ENCODE results near the gene RNFT2. TPM values are rescaled to one million over a fixed set of nuclear protein-coding genes. Genes with fewer than 3 reads are reported as not detected.

Gene RNFT2
- total and polyA plus RNA-seq, 3 donors from 2014 or later = 6.8 to 11.7 (median 9.0) TPM

DNA sequence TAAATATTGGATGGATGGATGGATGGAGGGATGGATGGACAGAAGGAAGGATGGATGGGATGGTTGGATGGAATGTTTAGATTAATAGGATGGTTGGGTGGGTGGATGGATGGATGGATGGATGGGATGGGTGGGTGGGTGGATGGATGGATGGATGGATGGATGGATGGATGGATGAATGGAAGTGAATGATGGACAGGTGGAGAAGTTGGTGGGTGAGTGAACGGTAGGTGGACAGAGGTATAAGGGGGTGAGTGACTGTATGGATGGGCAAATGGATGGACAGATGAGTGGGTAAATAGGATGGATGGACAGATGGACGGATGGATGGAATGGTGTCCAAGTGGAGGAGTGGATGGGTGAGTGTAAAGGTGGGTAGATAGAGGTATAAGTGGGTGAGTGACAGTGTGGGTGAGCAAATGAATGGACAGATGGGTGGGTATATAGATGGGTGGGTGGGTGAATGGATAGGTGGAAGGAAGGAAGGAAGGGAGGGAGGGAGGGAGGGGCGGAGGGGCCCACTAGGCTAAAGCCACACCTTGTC is 101.2 kb downstream of the RNFT2 start:
- intact Hi-C loops (cut with DNase I; ENCODE audit: low total_unique reads) = no loop called here
- H3K36me3 ChIP-seq (ENCODE audit: low read depth, missing control alignments) = no peaks in the 10 kb centered on the region
- 86 to 94% methylated on average over 3 of the region's 3 CpGs for WGBS, 2 donors

DNA sequence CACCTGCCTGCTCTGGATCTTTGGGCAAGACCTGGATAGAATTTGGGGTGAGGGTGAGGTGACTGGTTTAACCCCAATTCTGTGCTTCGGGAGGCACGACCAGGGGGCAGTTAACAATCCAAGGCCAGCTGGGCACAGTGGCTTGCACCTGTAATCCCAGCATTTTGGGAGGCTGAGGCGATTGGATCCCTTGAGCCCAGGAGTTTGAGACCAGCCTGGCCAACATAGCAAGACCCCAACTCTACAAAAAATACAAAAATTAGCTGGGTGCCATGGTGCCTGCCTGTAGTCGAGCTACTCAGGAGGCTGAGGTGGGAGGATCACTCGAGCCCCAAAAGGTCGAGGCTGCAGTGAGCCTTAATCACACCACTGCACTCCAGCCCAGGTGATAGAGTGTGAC is 105.0 kb downstream of the RNFT2 start:
- Histone ChIP-seq H3K9me3 (no peaks in the 10 kb centered on the region), H3K27ac (no peak overlapping the region), H3K4me1 (no peaks in the 10 kb centered on the region), H3K4me3 (no peak overlapping the region), H3K27me3 (no peaks in the 10 kb centered on the region), H3K36me3 (ENCODE audit: low read depth, missing control alignments) (no peaks in the 10 kb centered on the region)
- no peak for TF ChIP-seq POLR2A (IDR thresholded peaks at IDR 0.05)
- TF ChIP-seq, protein P1, sequence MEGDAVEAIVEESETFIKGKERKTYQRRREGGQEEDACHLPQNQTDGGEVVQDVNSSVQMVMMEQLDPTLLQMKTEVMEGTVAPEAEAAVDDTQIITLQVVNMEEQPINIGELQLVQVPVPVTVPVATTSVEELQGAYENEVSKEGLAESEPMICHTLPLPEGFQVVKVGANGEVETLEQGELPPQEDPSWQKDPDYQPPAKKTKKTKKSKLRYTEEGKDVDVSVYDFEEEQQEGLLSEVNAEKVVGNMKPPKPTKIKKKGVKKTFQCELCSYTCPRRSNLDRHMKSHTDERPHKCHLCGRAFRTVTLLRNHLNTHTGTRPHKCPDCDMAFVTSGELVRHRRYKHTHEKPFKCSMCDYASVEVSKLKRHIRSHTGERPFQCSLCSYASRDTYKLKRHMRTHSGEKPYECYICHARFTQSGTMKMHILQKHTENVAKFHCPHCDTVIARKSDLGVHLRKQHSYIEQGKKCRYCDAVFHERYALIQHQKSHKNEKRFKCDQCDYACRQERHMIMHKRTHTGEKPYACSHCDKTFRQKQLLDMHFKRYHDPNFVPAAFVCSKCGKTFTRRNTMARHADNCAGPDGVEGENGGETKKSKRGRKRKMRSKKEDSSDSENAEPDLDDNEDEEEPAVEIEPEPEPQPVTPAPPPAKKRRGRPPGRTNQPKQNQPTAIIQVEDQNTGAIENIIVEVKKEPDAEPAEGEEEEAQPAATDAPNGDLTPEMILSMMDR (IDR thresholded peaks at IDR 0.05) = no peak
- 92 to 96% methylated on average over 6 of the region's 6 CpGs for WGBS, 2 donors
- intact Hi-C loops (cut with DNase I; ENCODE audit: low total_unique reads) = no loop called here
- no peak for DNase-seq

More for the DNA sequence above, 101.2 kb downstream of the RNFT2 start:
- H3K9me3 ChIP-seq = no peaks in the 10 kb centered on the region
- H3K27ac ChIP-seq = no peak overlapping the region
- TF ChIP-seq, protein P1 (IDR thresholded peaks at IDR 0.05) = no peak
- TF ChIP-seq POLR2A (IDR thresholded peaks at IDR 0.05) = no peak
- no peak overlapping the region for H3K4me3 ChIP-seq
- DNase-seq = no peak
- H3K27me3 ChIP-seq = no peaks in the 10 kb centered on the region
- no peaks in the 10 kb centered on the region for H3K4me1 ChIP-seq

DNA sequence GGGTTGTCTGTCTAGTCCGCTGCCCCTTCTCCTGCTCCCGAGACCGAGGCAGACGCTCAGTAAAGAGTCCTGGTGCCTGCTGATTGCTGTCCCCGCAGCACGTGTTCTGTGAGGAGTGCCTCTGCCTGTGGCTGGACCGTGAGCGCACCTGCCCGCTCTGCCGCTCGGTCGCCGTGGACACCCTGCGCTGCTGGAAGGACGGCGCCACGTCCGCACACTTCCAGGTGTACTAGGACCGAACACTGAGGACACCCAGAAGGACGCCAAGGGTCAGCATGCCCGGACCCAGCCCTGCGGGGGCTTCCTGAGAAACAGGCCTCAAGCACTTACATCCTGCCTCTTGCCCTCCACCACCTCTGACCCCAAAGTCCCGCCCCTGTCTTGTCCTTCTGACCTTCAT is 111.1 kb downstream of the RNFT2 start:
- no peaks in the 10 kb centered on the region for H3K36me3 ChIP-seq (ENCODE audit: low read depth, missing control alignments)
- no peaks in the 10 kb centered on the region for H3K9me3 ChIP-seq
- H3K27me3 ChIP-seq = no peaks in the 10 kb centered on the region
- intact Hi-C loops (cut with DNase I; ENCODE audit: low total_unique reads) = no loop called here
- no peak for DNase-seq
- TF ChIP-seq POLR2A (IDR thresholded peaks at IDR 0.05) = no peak
- TF ChIP-seq, protein P1 (IDR thresholded peaks at IDR 0.05) = no peak
- 85 to 95% methylated on average over 10 to 23 of the region's 23 CpGs for WGBS, 2 donors
- H3K4me1 ChIP-seq = no peaks in the 10 kb centered on the region
- H3K4me3 ChIP-seq = no peak overlapping the region
- H3K27ac ChIP-seq = no peak overlapping the region

DNA sequence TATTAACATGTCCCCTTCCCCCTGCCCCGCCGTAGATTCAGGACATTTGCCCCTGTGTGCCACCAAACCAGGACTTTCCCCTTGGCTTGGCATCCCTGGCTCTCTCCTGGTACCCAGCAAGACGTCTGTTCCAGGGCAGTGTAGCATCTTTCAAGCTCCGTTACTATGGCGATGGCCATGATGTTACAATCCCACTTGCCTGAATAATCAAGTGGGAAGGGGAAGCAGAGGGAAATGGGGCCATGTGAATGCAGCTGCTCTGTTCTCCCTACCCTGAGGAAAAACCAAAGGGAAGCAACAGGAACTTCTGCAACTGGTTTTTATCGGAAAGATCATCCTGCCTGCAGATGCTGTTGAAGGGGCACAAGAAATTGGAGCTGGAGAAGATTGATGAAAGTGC is 114.2 kb downstream of the RNFT2 start:
- no peaks in the 10 kb centered on the region for H3K9me3 ChIP-seq
- H3K4me3 ChIP-seq = no peak overlapping the region
- H3K27me3 ChIP-seq = no peaks in the 10 kb centered on the region
- 91 to 92% methylated on average over 6 of the region's 6 CpGs for WGBS, 2 donors
- H3K4me1 ChIP-seq = no peaks in the 10 kb centered on the region
- no peaks in the 10 kb centered on the region for H3K36me3 ChIP-seq (ENCODE audit: low read depth, missing control alignments)
- no peak overlapping the region for H3K27ac ChIP-seq
- intact Hi-C loops (cut with DNase I; ENCODE audit: low total_unique reads) = no loop called here
- no peak for TF ChIP-seq POLR2A (IDR thresholded peaks at IDR 0.05)
- TF ChIP-seq, protein P1 (IDR thresholded peaks at IDR 0.05) = no peak
- no peak for DNase-seq

DNA sequence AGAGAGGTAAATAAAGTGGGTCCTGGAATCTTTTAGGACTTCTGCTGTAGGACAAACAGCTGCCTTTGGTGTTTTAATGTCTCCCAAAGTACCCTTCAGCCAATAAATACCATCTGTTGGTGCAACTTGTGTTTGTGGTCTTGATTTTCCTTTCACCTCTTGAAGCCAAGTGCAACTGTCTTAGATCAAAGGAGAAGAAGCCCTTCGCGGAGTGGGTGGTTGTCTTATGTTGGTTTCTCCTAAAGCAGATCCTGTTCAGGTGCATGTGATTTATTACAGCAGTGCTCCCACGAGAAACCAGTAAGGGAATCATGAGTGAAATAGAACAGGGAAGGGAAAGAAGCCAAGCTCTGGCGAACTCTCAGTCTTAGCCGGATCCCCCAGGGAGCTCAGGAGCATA is 115.4 kb downstream of the RNFT2 start:
- Histone ChIP-seq H3K36me3 (ENCODE audit: low read depth, missing control alignments) (no peaks in the 10 kb centered on the region), H3K27ac (no peak overlapping the region), H3K4me1 (no peaks in the 10 kb centered on the region), H3K9me3 (no peaks in the 10 kb centered on the region), H3K4me3 (no peak overlapping the region), H3K27me3 (no peaks in the 10 kb centered on the region)
- TF ChIP-seq, protein P1 (IDR thresholded peaks at IDR 0.05) = no peak
- no peak for TF ChIP-seq POLR2A (IDR thresholded peaks at IDR 0.05)
- no peak for DNase-seq
- 65 to 74% methylated on average over 5 of the region's 5 CpGs for WGBS, 2 donors
- intact Hi-C loops (cut with DNase I; ENCODE audit: low total_unique reads) = no loop called here
